GM18505 (cell line): ENCODE results near the gene GNAS.

Source experiments
- ATAC-seq: cut with Tn5 transposase; IDR thresholded peaks from one replicate; pipeline ENCODE4 v1.9.1; 2021; ENCODE audit not compliant: unreplicated experiment
- POLR2A ChIP-seq: IDR thresholded peaks from 4 replicates; pipeline ENCODE4 v1.6.1; 2011; ENCODE audit warnings: borderline replicate concordance; ENCODE audit not compliant: insufficient read depth, insufficient read length; ENCODE audit errors: extremely low read depth

The GNAS gene

DNA sequence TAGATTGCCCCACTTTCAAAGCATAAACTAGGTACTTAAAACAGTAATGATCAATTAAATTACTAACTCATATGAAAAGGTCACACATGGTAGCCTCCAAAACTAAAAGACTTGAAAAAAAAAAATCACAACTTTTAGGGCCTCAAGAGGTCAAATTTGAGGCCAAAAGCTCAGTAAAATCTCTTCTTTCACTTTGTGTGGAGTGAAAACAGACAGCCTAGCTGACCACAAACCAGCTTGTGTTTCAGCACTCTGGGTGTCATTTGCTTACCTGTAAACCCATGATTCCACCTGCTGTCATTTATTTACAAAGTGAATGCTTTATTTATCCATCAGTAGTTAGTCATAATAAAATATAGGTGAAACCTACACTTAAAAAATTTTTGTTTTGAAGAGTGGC lies 34.0 kb downstream of the GNAS start:
- no peak for TF ChIP-seq POLR2A
- no peak for ATAC-seq

DNA sequence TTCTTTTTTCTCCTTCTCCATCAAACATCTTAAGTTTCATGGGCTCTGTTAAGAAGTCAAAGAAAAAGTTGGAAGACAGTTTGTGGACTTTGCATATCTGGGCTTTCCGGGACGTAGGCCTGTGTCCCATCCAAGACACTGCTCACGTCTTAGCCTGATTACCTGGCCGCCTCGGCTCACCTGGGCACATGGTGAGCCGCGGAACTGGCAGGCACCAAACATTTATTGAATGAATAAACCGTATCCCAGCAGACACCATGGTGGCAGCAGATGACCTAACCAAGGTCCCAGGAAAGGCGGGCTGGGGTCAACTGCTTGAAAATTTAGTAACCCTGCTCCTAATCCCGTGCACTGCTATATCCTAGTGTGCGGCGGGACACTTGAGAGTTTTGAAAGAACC lies 35.6 kb downstream of the GNAS start:
- ATAC-seq = no peak
- TF ChIP-seq POLR2A = no peak

DNA sequence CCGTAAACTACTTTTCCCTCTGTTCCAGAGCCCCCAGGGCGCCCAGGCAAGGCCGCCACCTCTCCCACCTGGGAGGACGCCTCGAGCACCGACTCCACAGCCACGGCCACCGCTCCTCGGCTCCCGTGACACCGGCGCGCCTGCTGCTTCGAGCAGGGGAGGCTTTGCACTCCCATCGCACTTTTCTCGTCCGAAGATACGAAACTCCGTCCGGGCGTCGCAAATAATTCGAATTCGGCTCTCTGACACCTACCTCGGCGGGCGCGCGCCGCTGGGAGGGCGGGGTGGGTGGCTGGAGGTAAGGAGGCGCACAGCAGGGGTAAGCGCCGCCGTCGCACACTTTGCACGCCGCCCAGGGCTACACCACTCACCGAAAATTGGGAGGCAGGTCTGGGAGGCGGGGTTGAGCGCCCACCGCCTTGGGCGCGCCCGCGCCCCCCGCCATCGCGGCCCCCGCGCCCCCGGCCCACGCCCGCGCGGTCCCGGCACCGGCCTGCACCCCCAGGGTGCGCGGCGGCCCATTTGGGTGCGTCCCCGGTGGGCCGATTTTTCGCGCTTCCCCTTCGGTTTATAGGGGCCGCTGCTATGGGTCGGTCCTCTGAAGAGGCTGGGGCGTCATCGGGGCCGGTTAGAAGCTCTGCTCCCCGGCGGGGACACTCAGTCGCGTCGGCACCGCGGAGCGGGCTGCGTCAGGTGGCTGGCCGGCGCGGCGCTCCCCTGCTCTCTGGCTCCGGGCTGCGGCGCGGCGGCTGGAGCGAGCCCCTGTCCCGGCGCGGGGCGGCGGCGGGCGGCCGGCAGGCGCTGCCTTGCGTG lies 36.2 kb downstream of the GNAS start:
- peak; percentile 32 for ATAC-seq
- peak; percentile 100 for TF ChIP-seq POLR2A

DNA sequence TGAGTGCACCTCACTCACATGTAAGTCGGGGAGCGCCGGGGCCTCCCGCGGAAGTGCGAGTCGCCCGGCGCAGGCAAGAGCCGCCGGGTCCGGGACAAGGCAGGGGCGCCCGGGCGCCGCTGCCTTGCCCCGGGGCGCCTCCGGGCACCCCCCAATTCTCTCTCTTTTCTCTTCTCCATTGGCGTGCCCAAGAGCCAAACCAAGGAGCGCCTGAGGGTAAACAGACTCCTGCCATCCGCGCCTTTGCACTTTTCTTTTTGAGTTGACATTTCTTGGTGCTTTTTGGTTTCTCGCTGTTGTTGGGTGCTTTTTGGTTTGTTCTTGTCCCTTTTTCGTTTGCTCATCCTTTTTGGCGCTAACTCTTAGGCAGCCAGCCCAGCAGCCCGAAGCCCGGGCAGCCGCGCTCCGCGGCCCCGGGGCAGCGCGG lies 36.8 kb downstream of the GNAS start:
- ATAC-seq = no peak
- TF ChIP-seq POLR2A = no peak

DNA sequence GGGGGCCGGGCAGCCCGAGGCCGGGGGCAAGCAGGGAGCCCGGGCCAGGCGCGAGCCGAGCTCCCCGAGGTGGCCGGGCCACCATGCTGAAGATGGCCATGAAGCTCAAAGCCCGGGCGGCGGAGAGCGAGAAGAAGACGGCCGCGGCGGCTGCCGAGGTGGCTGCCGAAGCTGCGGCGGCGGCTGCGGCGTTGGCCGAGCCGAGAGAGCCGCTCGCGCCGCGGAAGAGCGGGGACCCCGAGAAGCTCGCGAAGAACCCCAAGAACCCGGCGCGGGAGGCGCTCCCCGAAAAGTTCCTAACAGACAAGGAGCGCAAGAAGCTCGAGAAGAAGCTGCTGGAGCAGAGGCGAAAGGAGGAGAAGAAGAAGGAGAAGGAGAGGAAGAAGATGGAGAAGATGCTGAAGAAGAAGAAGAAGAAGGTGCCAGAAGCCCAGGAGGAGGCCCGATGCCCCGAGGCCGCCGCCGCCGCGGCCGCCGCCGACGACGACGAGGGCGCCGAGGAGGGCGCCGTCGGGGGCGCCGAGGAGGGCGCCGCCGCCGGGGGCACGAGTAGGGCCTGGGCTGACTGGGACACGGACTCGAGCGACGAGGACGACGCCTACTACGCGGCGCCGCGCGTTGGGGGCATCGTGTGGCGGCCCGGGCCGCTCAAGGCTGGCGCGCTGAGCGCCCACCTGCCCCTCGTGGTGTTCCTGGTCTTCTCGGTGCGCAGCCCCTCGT lies 37.4 kb downstream of the GNAS start:
- ATAC-seq = peak; percentile 0

DNA sequence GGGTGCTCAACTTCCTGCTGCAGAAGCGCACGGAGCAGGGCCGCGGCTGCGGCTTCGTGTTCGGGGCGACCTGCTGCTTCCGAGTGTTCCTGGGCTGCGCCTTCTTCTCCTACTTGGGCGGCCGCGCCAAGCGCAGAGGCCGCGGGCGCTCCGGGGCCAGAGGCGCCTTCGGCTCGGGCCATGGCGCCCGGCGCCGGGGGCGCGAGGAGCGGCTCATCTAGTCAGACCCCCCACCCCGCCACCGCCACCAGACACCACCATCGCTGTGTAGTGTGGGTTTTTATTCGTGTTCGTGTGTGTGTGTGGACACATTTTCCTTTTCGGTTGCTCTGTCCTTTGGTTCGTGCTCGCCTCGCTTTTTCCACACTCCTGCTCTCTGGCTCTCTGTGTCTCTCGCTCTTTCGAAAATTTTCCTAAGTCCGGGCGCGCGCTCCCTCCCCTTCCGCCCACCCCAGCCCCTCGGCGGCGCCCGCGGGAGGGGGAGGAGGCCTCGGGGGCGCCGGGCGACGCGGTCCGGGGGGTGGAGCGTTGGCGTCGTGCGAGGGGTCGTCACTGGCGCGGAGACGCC lies 38.1 kb downstream of the GNAS start:
- peak; percentile 30 for ATAC-seq
- peak; percentile 50 for TF ChIP-seq POLR2A

More for the DNA sequence above, 37.4 kb downstream of the GNAS start:
- TF ChIP-seq POLR2A = no peak

DNA sequence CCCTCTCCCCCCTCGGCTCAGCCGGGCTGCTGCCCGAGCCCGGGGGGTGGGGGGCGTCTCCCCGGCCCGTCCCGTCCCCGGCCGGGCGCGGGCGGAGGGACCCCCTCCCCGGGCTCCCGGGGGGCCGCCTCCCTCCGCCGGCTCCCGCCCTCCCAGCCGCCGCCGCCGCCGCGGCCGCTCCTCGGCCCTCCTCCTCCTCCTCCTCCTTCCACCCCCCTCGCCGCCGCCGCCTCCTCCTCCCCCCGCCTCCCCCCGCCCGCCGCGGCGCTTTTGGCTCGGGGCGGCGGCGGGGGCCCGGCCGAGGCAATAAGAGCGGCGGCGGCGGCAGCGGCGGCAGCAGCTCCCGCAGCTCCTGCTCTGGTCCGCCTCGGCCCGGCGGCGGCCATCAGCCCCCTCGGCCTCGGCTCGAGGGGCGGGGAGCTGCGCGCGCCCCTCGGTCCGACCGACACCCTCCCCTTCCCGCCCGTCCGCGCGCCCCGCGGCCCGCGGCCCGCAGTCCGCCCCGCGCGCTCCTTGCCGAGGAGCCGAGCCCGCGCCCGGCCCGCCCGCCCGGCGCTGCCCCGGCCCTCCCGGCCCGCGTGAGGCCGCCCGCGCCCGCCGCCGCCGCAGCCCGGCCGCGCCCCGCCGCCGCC lies 38.7 kb downstream of the GNAS start:
- peak; percentile 91 for TF ChIP-seq POLR2A
- ATAC-seq = peak; percentile 28

DNA sequence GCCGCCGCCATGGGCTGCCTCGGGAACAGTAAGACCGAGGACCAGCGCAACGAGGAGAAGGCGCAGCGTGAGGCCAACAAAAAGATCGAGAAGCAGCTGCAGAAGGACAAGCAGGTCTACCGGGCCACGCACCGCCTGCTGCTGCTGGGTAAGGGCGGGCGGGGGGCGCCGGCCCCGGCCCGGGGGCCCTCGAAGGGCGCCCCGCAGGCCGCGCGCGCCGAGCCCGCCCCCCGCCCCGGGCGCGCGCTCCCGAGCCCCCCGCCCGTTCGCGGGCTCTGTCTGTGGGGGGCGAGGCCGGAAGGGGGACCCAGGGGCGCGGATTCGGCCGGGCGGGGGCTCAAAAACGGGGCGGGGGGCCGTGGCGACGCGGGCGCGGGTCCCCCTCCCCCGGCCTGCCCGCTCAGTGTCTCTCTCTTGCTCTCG lies 39.2 kb downstream of the GNAS start:
- TF ChIP-seq POLR2A = no peak
- no peak for ATAC-seq

DNA sequence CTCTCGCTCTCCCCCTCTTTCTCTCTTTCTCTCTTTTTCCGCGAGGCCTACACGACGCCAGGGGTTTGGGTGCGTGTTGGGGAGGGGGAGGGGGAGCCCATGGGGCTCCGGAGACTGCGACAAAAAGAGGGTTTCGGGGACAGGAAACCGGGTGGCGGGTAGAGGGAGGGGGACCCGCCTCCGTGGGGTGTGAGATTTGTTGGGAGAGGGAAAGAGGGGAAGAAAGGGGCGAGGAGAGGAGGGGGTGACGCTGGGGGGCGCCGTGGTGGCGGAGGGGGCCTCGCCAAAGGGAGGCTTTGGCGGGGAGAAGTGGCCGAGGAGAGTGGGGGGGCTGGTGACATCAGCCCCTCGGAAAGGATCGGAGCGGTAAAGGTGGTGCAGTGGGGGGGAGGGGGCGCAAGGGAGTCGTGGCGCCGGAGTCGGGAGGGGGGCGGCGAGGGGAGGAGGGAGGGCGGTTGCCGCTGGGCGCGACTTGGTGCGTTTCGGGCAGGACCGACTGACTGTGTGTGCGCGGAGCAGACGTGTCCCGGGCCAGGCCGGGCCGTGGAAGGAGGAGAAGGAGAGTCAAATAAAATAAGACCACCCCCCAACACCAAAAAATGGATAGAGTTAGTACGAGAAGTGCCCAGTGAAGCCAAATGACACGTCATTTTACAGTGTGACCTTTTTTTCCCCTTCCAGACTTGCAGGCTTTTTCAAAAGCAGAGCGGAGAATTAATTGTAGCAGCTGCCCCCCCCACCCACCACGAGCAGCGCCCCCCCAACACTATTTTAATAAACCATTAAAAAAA lies 39.8 kb downstream of the GNAS start:
- no peak for ATAC-seq

DNA sequence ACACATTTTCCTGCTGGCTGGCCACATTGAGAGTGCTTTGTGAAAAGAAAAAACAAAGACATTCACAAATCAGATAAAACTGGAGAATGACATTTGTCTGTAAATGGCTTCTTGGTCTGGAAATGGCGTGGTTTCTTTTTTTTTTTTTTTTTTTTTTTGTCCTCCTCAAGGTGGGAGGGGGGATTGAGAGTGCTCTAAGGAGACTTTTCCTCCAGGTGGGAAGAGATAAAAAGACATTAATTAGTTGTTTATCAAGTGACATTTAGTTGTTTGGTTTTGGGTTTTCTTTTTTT lies 40.4 kb downstream of the GNAS start:
- ATAC-seq = no peak
- TF ChIP-seq POLR2A = no peak

More for the DNA sequence above, 39.8 kb downstream of the GNAS start:
- peak; percentile 48 for TF ChIP-seq POLR2A

DNA sequence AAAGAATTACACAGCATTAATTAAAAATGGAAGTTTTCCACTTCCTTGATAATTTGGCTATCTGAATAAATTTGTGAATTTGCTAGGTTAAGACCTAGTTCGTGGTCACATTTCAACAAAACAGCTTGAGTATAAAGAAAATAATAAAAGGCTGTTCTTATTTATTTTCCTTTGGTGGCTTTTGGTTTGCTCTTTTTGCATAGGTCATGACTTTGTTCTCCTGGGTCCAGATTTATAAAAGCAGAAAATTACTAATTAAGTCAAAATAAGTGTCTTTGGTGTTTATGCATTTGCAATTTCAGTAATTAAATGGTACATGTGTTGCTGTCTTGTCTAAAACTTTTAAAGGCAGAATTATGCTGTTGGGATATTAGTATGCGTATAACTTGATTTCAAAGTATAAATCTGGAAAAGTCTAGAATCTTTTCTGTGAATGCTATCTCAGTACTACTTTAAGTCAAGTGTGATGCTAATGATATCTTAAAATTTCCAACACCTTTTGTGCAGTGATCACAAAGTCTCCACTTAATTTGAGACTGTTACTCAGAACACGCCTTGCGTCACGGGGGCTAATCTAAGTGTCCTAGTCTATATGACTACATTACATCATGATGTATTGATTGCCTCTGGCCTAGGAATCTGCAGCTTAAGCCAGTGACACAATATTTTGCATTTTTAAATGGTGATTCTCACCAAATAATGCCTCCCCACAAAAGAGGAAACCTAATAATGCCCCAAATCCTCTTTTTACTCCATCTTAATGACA lies 41.0 kb downstream of the GNAS start:
- ATAC-seq = no peak
- peak; percentile 29 for TF ChIP-seq POLR2A
